Immature natural killer cell (primary cell): Measurements from ENCODE around the gene PHLDB2. TPM values are rescaled to one million over a fixed set of nuclear protein-coding genes. Genes with fewer than 3 reads are reported as not detected.

ENCODE experiments used
- DNase-seq, 3 donors: peaks; one replicate each; pipeline ENCODE4 v3.0.0; 2022; ENCODE audit warnings: mixed read lengths in 1 of 3
- H3K27ac Mint-ChIP-seq, 6 donors: one replicate each; pipeline ENCODE4 v1.8.0; 2020; ENCODE audit warnings: mixed read lengths in 6 of 6, mild to moderate bottlenecking in 5 of 6, inconsistent platforms in 4 of 6, moderate library complexity in 3 of 6
- H3K27me3 Mint-ChIP-seq, 3 donors: one replicate each; pipeline ENCODE4 v1.8.0; 2020 to 2021; ENCODE audit warnings: low read depth in 3 of 3, mild to moderate bottlenecking in 3 of 3, mixed read lengths in 3 of 3, moderate library complexity in 3 of 3, inconsistent platforms in 1 of 3
- H3K36me3 Mint-ChIP-seq, 3 donors: one replicate each; pipeline ENCODE4 v1.8.0; 2020; ENCODE audit warnings: mixed read lengths in 3 of 3, inconsistent platforms in 2 of 3, mild to moderate bottlenecking in 2 of 3
- H3K4me1 Mint-ChIP-seq, 2 donors: one replicate each; pipeline ENCODE4 v1.8.0; 2020; ENCODE audit warnings: inconsistent platforms in 2 of 2, mild to moderate bottlenecking in 2 of 2, mixed read lengths in 2 of 2, moderate library complexity in 1 of 2
- H3K4me3 Mint-ChIP-seq, 5 donors: one replicate each; pipeline ENCODE4 v1.8.0; 2020; ENCODE audit warnings: mild to moderate bottlenecking in 5 of 5, mixed read lengths in 5 of 5, inconsistent platforms in 3 of 5, moderate library complexity in 3 of 5
- H3K9me3 Mint-ChIP-seq, 6 donors: one replicate each; pipeline ENCODE4 v1.8.0; 2020; ENCODE audit warnings: mild to moderate bottlenecking in 6 of 6, mixed read lengths in 6 of 6, inconsistent platforms in 4 of 6, moderate library complexity in 3 of 6
- polyA plus RNA-seq, 3 donors: library from polyadenylated mRNA; unstranded; fragments of 300-500 nt; fragmentation: Illumina TruSeq; gene quantifications; one replicate each; pipeline ENCODE4 v1.2.3, GENCODE V29; 2021

The PHLDB2 gene
- polyA plus RNA-seq, 3 donors from 2014 or later = 8.2 to 24.8 (median 11.2) TPM

DNA sequence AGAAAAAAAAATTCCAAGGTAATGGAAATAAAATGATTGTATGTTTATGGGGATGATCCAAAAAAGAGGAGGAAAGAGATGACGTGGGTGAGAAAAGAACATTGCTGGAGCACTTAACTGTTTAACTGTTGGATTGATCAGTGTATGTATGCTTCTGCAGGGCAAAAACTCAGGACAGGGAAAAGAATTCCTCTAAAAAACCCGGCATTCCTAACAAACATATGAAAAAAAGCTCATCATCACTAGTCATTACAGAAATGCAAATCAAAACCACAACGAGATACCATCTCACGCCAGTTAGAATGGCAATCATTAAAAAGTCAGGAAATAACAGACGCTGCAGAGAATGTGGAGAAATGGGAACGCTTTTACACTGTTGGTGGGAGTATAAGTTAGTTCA, 1.6 kb upstream of the PHLDB2 start:
- H3K9me3 Mint-ChIP-seq = no peaks in the 10 kb centered on the region
- H3K27ac Mint-ChIP-seq = peak overlapping the region in 2 of 6 donors; percentile 49 to 60
- peaks cover 33 to 34% of the 10 kb centered on the region in 2 donors for H3K4me1 Mint-ChIP-seq
- peaks cover 0 to 3% (median 0%) of the 10 kb centered on the region in 3 donors for H3K36me3 Mint-ChIP-seq
- H3K27me3 Mint-ChIP-seq = peaks cover 0 to 11% (median 5%) of the 10 kb centered on the region in 3 donors
- peak overlapping the region; percentile 8 to 57 (median 45) for H3K4me3 Mint-ChIP-seq
- DNase-seq = no peak

DNA sequence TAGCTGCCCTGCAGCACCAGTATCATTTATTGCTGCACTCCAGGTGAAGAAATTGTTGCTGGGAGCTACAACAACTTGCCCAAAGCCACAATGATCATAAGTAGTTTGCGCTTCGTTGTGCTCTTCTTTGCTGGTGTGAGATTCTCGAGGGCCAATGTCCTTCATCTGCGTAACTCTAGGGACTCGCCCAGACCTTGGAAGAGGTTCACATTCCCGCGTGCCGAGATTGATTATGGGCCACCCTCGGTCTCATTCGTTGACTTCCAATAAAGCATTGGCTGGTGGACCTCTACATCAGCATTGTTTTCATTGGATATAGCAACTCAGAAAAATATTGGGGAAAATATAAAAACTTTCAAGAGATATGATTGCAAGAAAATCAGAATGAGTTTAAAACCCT, 423 bp upstream of the PHLDB2 start:
- H3K4me3 Mint-ChIP-seq = peak overlapping the region; percentile 89 to 99 (median 98)
- peaks cover 0 to 3% (median 0%) of the 10 kb centered on the region in 3 donors for H3K36me3 Mint-ChIP-seq
- H3K9me3 Mint-ChIP-seq = no peaks in the 10 kb centered on the region
- DNase-seq = no peak
- peaks cover 0 to 11% (median 5%) of the 10 kb centered on the region in 3 donors for H3K27me3 Mint-ChIP-seq
- H3K4me1 Mint-ChIP-seq = peaks cover 44 to 46% of the 10 kb centered on the region in 2 donors
- H3K27ac Mint-ChIP-seq = peak overlapping the region; percentile 69 to 93 (median 86)

DNA sequence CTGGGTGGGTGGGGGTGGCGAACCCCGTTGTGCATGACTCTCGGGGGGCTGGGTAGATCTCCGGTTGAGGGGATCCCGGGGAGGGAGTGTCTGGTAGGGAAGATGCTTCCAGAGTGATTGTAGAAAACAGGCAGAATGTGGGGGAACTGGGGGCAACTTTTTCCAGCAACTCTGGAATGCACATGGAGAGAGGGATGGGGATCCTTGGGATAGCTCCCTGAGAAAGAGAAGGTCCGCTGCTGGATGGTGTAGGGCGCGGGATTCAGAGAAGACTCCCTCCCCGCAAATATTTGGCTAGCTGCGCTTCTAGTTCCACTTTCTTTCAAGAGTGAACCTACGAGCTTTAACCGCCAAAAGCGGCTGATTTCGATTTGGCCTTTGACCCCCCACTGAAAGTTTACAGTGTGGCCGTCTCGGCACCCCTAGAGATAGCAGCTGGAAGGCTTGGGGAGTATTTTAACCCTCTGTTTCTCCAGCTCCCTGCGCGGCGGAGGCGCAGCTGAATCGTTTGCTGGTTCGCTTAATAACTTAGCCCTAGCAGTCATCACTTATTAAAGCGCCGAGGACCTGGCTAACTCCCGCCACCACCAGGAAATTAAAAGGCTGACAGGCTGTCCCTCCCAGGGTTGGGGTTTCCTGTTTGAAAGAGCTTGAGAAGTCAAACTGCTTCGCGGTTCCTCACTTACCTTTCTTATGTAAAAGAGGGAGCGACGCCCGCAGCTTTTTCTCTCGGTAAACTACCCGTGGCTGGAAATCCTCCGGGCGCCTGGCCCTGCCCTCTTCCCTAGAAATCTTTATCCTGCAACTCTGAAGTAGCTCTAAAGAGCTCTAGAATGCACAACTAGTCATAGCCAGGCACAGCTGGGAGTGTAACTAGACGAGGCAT, 1.2 kb downstream of the PHLDB2 start:
- DNase-seq = peak; percentile 75 to 77 (median 75)
- Mint-ChIP-seq H3K9me3 (no peaks in the 10 kb centered on the region), H3K27ac (peak overlapping the region; percentile 88 to 97 (median 96)), H3K4me3 (peak overlapping the region; percentile 98 to 99 (median 98)), H3K4me1 (peaks cover 60 to 61% of the 10 kb centered on the region in 2 donors), H3K36me3 (peaks cover 0 to 3% (median 0%) of the 10 kb centered on the region in 3 donors), H3K27me3 (peaks cover 0 to 13% (median 5%) of the 10 kb centered on the region in 3 donors)

DNA sequence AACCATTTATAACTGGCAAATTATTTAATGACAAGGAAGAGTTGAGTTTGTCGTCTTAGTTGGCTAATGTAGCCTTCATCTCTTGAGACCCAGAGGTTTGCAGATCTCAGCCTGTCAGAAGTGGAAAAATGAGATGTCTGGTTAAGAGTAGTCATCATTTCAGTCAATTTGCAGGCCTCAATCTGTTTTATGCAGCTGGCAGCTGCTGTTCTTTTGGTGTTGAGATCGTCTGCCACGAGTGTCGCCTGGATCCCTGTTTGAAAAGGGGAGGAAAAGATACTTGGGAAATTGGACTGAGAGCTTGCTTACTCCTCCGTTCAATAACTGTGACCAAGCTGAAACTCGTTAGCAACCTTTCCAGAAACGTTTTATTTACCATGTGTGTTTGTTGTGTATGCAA, 2.3 kb downstream of the PHLDB2 start:
- H3K27me3 Mint-ChIP-seq = peaks cover 0 to 13% (median 5%) of the 10 kb centered on the region in 3 donors
- DNase-seq = no peak
- peak overlapping the region in 5 of 6 donors; percentile 88 to 97 (median 96) for H3K27ac Mint-ChIP-seq
- peaks cover 65 to 68% of the 10 kb centered on the region in 2 donors for H3K4me1 Mint-ChIP-seq
- no peaks in the 10 kb centered on the region for H3K9me3 Mint-ChIP-seq
- peak overlapping the region; percentile 98 to 99 (median 98) for H3K4me3 Mint-ChIP-seq
- peaks cover 0 to 3% (median 0%) of the 10 kb centered on the region in 3 donors for H3K36me3 Mint-ChIP-seq

DNA sequence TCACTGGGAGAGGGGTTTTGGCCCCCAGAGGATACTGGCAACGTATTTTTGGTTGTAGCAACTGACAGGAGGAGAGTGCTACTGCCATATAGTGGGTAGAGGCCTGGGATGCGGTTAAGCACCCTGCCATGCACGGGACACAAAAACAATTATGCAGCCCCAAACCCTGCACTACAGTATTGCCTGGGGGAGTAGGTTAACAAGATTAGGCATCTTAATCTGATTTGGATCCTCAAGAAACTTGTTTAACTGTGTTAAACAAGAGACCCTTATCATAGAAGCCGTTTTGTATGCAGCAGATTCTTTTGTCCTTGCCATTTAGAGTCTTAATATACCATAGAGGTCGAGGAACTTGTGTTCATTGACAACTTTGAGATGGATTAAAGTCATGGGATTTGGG, 3.4 kb downstream of the PHLDB2 start:
- DNase-seq = no peak
- Mint-ChIP-seq H3K4me3 (no peak overlapping the region), H3K9me3 (no peaks in the 10 kb centered on the region), H3K4me1 (peaks cover 70% of the 10 kb centered on the region in 2 donors), H3K27me3 (peaks cover 0 to 13% (median 5%) of the 10 kb centered on the region in 3 donors), H3K27ac (peak overlapping the region in 4 of 6 donors; percentile 4 to 53 (median 18)), H3K36me3 (no peaks in the 10 kb centered on the region)

DNA sequence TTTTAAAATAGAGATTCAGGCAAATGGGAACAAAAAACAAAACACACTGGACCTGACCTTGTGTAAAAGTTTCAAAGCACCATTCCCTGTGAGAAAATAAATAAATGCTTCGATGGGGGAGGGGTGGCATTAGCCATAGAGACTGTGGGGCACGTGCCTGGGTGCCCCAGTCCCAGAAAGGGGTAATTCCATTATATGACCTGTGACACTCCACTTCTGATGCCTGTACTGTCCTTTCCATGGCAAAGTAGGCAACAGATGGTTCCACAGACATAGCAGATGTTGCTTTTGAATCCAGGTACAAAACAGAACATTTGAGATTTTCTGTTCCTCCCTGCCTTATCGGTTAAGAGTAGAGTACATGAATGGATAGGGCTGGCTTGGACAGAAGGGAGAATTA, 3.9 kb downstream of the PHLDB2 start:
- peak overlapping the region in 5 of 6 donors; percentile 13 to 53 (median 42) for H3K27ac Mint-ChIP-seq
- no peak for DNase-seq
- no peaks in the 10 kb centered on the region for H3K9me3 Mint-ChIP-seq
- H3K27me3 Mint-ChIP-seq = peaks cover 0 to 13% (median 5%) of the 10 kb centered on the region in 3 donors
- no peak overlapping the region for H3K4me3 Mint-ChIP-seq
- H3K4me1 Mint-ChIP-seq = peaks cover 67 to 70% of the 10 kb centered on the region in 2 donors
- H3K36me3 Mint-ChIP-seq = no peaks in the 10 kb centered on the region

DNA sequence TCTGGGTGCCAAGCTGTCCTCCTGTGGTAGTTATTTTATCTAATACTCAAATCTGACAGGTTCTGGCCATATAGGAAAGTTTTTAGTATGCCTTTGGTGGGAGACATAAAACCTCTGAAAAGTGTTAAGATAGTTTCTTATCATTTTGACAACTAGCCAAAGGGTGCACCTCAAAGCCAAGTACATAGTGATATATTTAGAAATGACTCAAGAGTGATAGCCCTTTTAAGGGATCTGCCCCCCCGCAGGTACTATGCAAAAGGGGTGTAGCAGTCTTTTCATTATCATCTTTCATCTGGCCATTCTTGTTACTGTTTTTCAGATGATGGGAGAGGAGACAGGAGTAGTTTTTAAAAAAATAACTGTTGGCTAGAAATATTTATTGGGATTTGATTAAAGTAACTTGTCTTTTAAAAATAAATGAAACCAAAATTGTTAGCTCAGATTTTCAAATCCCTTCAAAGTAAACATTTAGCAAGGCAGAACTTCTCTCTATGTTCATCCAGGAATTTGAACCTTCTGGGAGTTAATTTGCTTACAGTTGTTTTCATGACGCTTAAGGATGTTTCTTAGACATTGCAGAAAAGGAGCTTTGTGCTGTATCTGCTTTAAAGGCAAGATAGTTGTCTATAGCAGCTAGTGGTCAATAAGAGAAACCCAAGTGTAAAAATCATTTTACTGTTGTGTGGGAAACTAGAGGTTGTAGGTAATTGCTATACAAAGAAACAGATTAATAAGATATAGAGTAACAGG, 5.1 kb downstream of the PHLDB2 start:
- Mint-ChIP-seq H3K4me1 (peaks cover 61 to 63% of the 10 kb centered on the region in 2 donors), H3K27ac (peak overlapping the region in 4 of 6 donors; percentile 6 to 69 (median 24)), H3K36me3 (no peaks in the 10 kb centered on the region), H3K9me3 (no peaks in the 10 kb centered on the region), H3K27me3 (peaks cover 0 to 12% (median 5%) of the 10 kb centered on the region in 3 donors), H3K4me3 (peak overlapping the region in 2 of 5 donors; percentile 9 to 19)
- no peak for DNase-seq

DNA sequence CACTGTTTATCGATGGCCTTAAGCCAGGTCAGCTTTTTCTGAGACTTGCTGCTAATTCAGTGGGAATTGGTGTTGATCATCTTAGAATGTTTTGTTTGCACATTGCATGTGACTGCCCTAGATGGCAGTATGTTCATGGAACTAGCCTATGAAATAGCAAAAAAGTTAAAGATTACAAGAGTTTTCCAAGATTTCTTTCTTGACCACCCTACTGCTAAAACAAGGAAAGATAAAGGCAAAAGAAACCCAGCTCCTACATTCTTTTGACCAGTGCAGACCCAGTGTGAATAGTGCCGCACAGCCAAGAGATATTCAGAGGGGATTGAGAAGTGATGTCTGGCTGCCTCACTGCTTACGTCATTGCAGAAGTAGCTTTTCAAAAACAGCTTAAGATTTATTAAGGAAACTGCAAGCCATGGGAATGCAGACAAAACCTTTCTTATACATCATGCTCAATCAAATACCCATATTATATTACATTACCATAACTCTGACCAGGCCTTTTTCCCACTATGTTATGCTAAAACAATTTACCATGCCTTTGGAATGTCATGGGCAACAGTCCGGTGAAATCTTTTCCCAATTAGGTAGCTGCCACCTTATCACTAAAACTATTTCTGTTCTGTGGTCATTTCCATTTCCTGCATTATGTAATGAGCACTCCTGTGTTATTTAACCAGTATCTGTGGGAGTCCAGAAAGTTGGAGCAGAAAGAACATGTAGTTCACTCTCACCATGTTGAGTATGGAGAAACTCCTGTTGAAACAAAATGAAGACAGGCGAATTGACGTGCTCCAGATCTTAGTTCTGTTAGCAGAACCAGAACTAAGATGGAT, 6.0 kb downstream of the PHLDB2 start:
- Mint-ChIP-seq H3K27me3 (peaks cover 0 to 7% (median 5%) of the 10 kb centered on the region in 3 donors), H3K27ac (peak overlapping the region in 1 of 6 donors; percentile 21), H3K4me3 (no peak overlapping the region), H3K4me1 (peaks cover 64 to 69% of the 10 kb centered on the region in 2 donors), H3K9me3 (no peaks in the 10 kb centered on the region), H3K36me3 (no peaks in the 10 kb centered on the region)
- DNase-seq = no peak

DNA sequence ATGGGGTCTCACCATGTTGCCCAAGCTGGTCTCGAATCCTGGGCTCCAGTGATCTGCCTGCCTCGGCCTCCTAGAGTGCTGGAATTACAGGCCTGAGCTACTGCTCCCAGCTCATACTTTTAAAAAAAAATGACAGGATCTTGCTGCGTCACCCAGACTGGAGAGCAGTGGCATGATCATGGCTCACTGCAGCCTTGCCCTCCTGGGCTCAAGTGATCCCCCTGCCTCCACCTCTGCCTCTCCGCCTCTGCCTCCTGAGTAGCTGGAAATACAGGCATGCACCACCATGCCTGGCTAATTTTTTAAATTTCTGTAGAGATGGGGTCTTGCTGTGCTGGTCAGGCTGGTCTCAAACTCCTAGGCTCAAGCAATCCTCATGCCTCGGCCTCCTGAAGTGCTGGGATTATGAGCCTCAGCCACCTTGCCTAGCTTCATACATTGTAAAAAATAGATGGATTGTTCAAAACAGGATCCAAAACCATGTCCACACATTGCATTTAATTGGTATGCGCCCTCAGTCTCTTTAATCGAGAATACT, 8.9 kb downstream of the PHLDB2 start:
- Mint-ChIP-seq H3K4me1 (peaks cover 56% of the 10 kb centered on the region in 2 donors), H3K27me3 (peaks cover 0 to 2% (median 0%) of the 10 kb centered on the region in 3 donors), H3K27ac (no peak overlapping the region), H3K4me3 (no peak overlapping the region), H3K9me3 (no peaks in the 10 kb centered on the region), H3K36me3 (peaks cover 0 to 11% (median 7%) of the 10 kb centered on the region in 3 donors)
- no peak for DNase-seq

DNA sequence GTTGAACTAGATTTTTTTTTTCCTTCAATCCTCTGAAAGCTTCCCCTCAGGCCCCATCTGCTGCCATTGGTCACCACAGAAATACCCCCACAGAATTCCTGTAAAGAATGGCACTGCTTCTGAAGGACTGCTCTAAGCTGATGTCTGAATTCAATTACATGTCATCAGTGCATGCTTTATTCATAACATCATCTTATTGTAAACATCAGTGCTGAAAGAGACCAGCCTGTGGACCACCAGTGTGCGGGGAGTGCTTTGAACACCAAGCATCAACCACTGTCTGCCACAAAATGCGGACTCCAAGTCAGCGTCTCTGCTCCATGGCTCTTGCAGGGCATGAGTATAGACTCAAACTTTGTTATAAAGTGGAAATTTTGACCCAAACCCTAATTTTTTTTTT, 11.6 kb downstream of the PHLDB2 start:
- H3K27ac Mint-ChIP-seq = no peak overlapping the region
- peaks cover 35 to 46% of the 10 kb centered on the region in 2 donors for H3K4me1 Mint-ChIP-seq
- peaks cover 0 to 11% (median 7%) of the 10 kb centered on the region in 3 donors for H3K36me3 Mint-ChIP-seq
- H3K27me3 Mint-ChIP-seq = peaks cover 0 to 2% (median 0%) of the 10 kb centered on the region in 3 donors
- no peak for DNase-seq
- H3K4me3 Mint-ChIP-seq = no peak overlapping the region
- no peaks in the 10 kb centered on the region for H3K9me3 Mint-ChIP-seq

DNA sequence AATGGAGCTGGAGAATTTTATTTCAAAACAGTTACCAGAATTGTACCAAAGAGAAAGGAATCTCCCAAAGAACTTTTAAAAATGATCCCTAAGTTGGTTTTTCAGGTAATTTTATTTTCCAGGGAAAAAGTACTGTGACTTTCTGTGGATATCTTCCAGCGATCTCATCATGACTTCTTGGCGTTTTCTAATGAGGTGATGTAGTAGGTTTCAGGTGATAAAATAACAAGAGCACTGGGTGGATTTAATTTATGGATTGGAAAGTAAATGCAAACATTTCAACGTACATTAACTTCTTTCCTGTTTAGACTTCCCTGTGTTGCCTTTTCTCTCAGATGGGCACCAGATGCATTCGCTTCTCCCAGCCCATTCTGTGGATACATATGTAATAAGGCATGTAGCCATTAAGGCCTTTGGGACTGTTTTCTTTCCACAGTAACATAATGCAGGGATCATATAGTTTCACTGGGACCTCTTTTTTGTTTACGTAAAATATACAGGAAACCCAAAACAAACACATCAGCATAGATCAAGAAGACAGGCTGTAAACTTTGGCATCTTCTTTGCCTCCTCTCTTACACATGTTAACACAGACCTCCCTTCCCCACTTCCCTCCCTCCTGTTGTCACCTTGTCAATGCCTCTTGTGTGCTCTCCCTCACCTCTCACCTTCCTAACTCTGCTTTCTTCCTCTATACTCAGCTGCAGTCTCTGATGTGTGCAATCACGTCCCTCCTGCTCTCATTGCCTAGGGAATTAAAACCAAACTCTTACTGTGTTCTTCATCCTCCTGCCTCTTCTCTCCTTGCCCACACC, 13.0 kb downstream of the PHLDB2 start:
- Mint-ChIP-seq H3K4me1 (peaks cover 30 to 40% of the 10 kb centered on the region in 2 donors), H3K27me3 (peaks cover 0 to 2% (median 0%) of the 10 kb centered on the region in 3 donors), H3K36me3 (peaks cover 2 to 11% (median 10%) of the 10 kb centered on the region in 3 donors), H3K27ac (peak overlapping the region in 4 of 6 donors; percentile 14 to 64 (median 40)), H3K9me3 (no peaks in the 10 kb centered on the region), H3K4me3 (no peak overlapping the region)
- DNase-seq = no peak

DNA sequence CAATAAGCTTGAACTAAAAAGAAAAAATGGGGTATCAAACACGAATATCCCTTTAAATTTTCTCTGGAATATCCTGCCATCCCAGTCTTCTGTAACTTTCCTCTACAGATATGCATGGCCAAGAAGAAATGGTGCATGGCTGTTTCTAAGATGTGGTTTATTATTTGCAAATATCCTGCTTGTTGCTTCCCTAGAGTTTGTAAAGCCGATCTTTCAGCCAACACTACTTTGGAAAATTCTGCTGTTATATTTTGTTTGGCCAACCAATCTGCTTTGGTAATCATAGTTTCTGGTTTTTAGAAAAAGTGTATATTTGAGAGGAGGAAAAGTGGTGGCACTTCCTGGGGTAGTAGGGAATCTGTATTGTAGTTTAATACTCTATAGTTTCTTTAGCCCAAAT, 13.9 kb downstream of the PHLDB2 start:
- Mint-ChIP-seq H3K36me3 (peaks cover 2 to 11% (median 10%) of the 10 kb centered on the region in 3 donors), H3K4me1 (peaks cover 37 to 50% of the 10 kb centered on the region in 2 donors), H3K27ac (peak overlapping the region in 1 of 6 donors; percentile 2), H3K4me3 (no peak overlapping the region), H3K27me3 (peaks cover 0 to 2% (median 0%) of the 10 kb centered on the region in 3 donors), H3K9me3 (no peaks in the 10 kb centered on the region)
- no peak for DNase-seq
